ENCODE data around the gene FARS2. TPM values are rescaled to one million over a fixed set of nuclear protein-coding genes. Genes with fewer than 3 reads are reported as not detected.
A peak's percentile ranks its signal among the peaks of the same experiment; 100 is the strongest.

Gene FARS2
- total RNA-seq, 1 donor from 2014 or later, result 19.6 TPM

GRCh38 chr6:5732496-5732895, 471.2 kb downstream of the FARS2 start:
- FAIRE-seq, result no peak
- no peak for DNase-seq (ENCODE audit: low spot score in 2 of 2)

GRCh38 chr6:5736016-5736738, 474.9 kb downstream of the FARS2 start:
- FAIRE-seq (no peak), DNase-seq (ENCODE audit: low spot score in 2 of 2) (no peak)

- no peak for FAIRE-seq
- no peak for DNase-seq (ENCODE audit: low spot score in 2 of 2)
Measured at GRCh38 chr6:5737460-5737859, 476.1 kb downstream of the FARS2 start.

GRCh38 chr6:5738211-5738610, 476.9 kb downstream of the FARS2 start:
- FAIRE-seq (no peak), DNase-seq (ENCODE audit: low spot score in 2 of 2) (no peak)

GRCh38 chr6:5744497-5744896, 483.2 kb downstream of the FARS2 start:
- DNase-seq (ENCODE audit: low spot score in 2 of 2) (no peak), FAIRE-seq (no peak)

- FAIRE-seq, result no peak
- DNase-seq (ENCODE audit: low spot score in 2 of 2), result no peak
Measured at GRCh38 chr6:5745081-5745480, 483.8 kb downstream of the FARS2 start.

- FAIRE-seq, result no peak
- DNase-seq (ENCODE audit: low spot score in 2 of 2), result no peak
Measured at GRCh38 chr6:5746053-5746758, 484.9 kb downstream of the FARS2 start.

- DNase-seq (ENCODE audit: low spot score in 2 of 2) (no peak), FAIRE-seq (no peak)
Measured at GRCh38 chr6:5746759-5747130, 485.4 kb downstream of the FARS2 start.

GRCh38 chr6:5747379-5747778, 486.1 kb downstream of the FARS2 start:
- FAIRE-seq, result no peak

GRCh38 chr6:5749016-5749650, 487.8 kb downstream of the FARS2 start:
- FAIRE-seq (no peak), DNase-seq (ENCODE audit: low spot score in 2 of 2) (no peak)

More at GRCh38 chr6:5747379-5747778, 486.1 kb downstream of the FARS2 start:
- DNase-seq (ENCODE audit: low spot score in 2 of 2), result no peak

- DNase-seq (ENCODE audit: low spot score in 2 of 2), result no peak
- FAIRE-seq, result no peak
Measured at GRCh38 chr6:5749651-5750215, 488.4 kb downstream of the FARS2 start.

- FAIRE-seq (no peak), DNase-seq (ENCODE audit: low spot score in 2 of 2) (no peak)
Measured at GRCh38 chr6:5751525-5752390, 490.4 kb downstream of the FARS2 start.

- DNase-seq (ENCODE audit: low spot score in 2 of 2) (peak in 1 of 2 donors; percentile 25), FAIRE-seq (no peak)
Measured at GRCh38 chr6:5752391-5752680, 491.0 kb downstream of the FARS2 start.

GRCh38 chr6:5753209-5753608, 491.9 kb downstream of the FARS2 start:
- DNase-seq (ENCODE audit: low spot score in 2 of 2) (no peak), FAIRE-seq (no peak)

- no peak for DNase-seq (ENCODE audit: low spot score in 2 of 2)
- no peak for FAIRE-seq
Measured at GRCh38 chr6:5754904-5755303, 493.6 kb downstream of the FARS2 start.

GRCh38 chr6:5759571-5759970, 498.3 kb downstream of the FARS2 start:
- FAIRE-seq (no peak), DNase-seq (ENCODE audit: low spot score in 2 of 2) (no peak)

- DNase-seq (ENCODE audit: low spot score in 2 of 2), result no peak
- FAIRE-seq, result no peak
Measured at GRCh38 chr6:5761370-5761769, 500.1 kb downstream of the FARS2 start.

- FAIRE-seq (no peak), DNase-seq (ENCODE audit: low spot score in 2 of 2) (no peak)
Measured at GRCh38 chr6:5762561-5762968, 501.3 kb downstream of the FARS2 start.

- FAIRE-seq (no peak), DNase-seq (ENCODE audit: low spot score in 2 of 2) (no peak)
Measured at GRCh38 chr6:5763407-5763806, 502.1 kb downstream of the FARS2 start.

- FAIRE-seq (no peak), DNase-seq (ENCODE audit: low spot score in 2 of 2) (no peak)
Measured at GRCh38 chr6:5763871-5764270, 502.6 kb downstream of the FARS2 start.

Data from frontal cortex (tissue), 4 donors.